ENCODE measurements around the gene SIGLEC12. TPM values are rescaled to one million over a fixed set of nuclear protein-coding genes. Genes with fewer than 3 reads are reported as not detected.

SIGLEC12 gene
- total RNA-seq, 1 donor from 2014 or later: not detected

- Mint-ChIP-seq H3K4me1 (ENCODE audit: unreplicated experiment) (no peaks in the 10 kb centered on the region), H3K27ac (no peak overlapping the region), H3K27me3 (peaks cover 12% of the 10 kb centered on the region)
Measured at GRCh38 chr19:51547397-51548212, 46.0 kb upstream of the SIGLEC12 start.

DNA sequence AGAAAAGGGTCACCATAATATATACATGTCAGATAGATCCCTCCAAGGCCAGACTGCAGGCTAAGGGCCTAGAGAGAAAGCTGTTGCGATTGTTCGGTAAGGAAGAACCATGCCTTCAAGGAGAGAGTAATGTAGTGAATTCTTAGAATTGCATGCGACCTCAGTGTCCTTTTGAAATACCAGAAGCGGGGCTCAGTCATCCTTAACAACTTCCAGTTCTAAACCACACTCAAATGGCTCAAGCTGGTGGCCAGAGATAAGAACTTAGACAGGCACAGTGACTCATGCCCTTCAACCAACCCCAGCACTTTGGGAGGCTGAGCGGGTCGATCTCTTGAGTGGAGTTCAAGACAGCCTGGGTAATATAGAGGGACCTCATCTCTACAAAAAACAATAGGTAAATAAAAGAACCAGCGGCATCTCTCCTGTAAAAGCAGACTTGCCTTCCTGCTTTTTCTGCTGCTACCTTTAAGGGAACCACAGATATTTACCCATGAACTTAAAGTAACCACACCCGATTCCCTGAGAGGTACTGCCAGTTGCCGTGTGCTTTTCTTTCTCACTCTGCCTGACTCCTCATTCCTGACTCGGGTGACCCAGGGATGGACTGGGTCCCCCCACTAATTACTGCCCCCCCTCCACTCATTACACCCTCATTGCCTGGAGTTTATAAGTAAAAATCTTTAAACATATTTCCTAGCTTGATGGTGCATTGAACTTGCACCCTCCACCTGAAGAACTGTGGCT, 45.2 kb upstream of the SIGLEC12 start:
- H3K4me1 Mint-ChIP-seq (ENCODE audit: unreplicated experiment): no peaks in the 10 kb centered on the region
- TF ChIP-seq, protein P1, sequence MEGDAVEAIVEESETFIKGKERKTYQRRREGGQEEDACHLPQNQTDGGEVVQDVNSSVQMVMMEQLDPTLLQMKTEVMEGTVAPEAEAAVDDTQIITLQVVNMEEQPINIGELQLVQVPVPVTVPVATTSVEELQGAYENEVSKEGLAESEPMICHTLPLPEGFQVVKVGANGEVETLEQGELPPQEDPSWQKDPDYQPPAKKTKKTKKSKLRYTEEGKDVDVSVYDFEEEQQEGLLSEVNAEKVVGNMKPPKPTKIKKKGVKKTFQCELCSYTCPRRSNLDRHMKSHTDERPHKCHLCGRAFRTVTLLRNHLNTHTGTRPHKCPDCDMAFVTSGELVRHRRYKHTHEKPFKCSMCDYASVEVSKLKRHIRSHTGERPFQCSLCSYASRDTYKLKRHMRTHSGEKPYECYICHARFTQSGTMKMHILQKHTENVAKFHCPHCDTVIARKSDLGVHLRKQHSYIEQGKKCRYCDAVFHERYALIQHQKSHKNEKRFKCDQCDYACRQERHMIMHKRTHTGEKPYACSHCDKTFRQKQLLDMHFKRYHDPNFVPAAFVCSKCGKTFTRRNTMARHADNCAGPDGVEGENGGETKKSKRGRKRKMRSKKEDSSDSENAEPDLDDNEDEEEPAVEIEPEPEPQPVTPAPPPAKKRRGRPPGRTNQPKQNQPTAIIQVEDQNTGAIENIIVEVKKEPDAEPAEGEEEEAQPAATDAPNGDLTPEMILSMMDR (conservative IDR thresholded peaks at IDR 0.05): no peak
- peaks cover 4% of the 10 kb centered on the region for H3K9me3 Mint-ChIP-seq
- no peak for DNase-seq (ENCODE audit: extremely low spot score, unreplicated experiment)
- H3K27me3 Mint-ChIP-seq: peaks cover 14% of the 10 kb centered on the region
- H3K4me3 Mint-ChIP-seq: no peak overlapping the region
- no peaks in the 10 kb centered on the region for H3K36me3 Mint-ChIP-seq
- H3K27ac Mint-ChIP-seq: no peak overlapping the region

More at GRCh38 chr19:51547397-51548212, 46.0 kb upstream of the SIGLEC12 start:
- Mint-ChIP-seq H3K9me3 (peaks cover 4% of the 10 kb centered on the region), H3K36me3 (no peaks in the 10 kb centered on the region), H3K4me3 (no peak overlapping the region)
- TF ChIP-seq, protein P1 (conservative IDR thresholded peaks at IDR 0.05): no peak
- no peak for DNase-seq (ENCODE audit: extremely low spot score, unreplicated experiment)

- Mint-ChIP-seq H3K27ac (no peak overlapping the region), H3K36me3 (no peaks in the 10 kb centered on the region), H3K4me3 (no peak overlapping the region), H3K27me3 (peaks cover 16% of the 10 kb centered on the region), H3K4me1 (ENCODE audit: unreplicated experiment) (no peaks in the 10 kb centered on the region), H3K9me3 (peaks cover 4% of the 10 kb centered on the region)
- TF ChIP-seq, protein P1 (conservative IDR thresholded peaks at IDR 0.05): no peak
- no peak for DNase-seq (ENCODE audit: extremely low spot score, unreplicated experiment)
Measured at GRCh38 chr19:51546107-51546649, 44.6 kb upstream of the SIGLEC12 start.

DNA sequence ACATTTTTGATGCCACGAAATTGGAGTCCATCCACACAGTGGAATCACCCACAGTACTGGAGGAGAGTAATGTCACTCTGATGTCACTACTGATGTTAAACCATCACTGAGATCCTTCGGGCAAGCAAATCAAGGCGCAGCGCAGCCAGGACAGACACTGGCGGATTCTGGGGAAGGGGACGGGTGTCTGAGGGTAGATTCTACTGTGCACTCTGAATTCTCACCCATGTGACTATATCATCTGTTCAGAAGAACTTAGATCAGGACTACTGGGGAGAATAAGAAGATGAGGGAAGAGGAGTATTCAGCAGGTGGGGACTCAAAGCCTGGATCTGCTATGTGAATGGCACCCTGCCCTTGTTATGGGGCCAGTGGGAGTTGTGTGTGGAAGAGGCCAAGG, 42.4 kb upstream of the SIGLEC12 start:
- Mint-ChIP-seq H3K27me3 (peaks cover 16% of the 10 kb centered on the region), H3K36me3 (no peaks in the 10 kb centered on the region), H3K9me3 (peaks cover 4% of the 10 kb centered on the region), H3K27ac (no peak overlapping the region), H3K4me3 (no peak overlapping the region), H3K4me1 (ENCODE audit: unreplicated experiment) (no peaks in the 10 kb centered on the region)
- TF ChIP-seq, protein P1 (conservative IDR thresholded peaks at IDR 0.05): no peak
- no peak for DNase-seq (ENCODE audit: extremely low spot score, unreplicated experiment)

DNA sequence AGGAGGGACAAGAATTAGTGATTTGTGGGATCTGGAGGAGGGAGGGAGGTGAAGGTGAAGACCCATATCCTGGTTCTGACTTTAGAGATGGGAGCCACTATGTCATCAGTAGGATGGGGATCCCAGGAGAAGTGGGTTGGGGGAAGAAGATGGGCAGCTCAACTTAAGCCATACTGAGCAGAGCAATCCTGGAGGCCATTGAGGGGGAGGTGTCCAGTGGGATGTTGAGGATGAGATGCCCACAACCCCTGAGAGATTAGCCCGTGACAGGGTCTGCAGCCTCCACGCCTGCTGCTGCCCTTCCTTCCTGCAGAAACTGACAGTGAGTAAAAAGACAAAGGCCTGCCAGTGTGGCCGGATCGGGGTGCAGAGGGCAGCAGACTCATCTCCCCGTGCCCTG, 41.1 kb upstream of the SIGLEC12 start:
- H3K4me3 Mint-ChIP-seq: no peak overlapping the region
- peaks cover 4% of the 10 kb centered on the region for H3K9me3 Mint-ChIP-seq
- TF ChIP-seq, protein P1 (conservative IDR thresholded peaks at IDR 0.05): no peak
- H3K36me3 Mint-ChIP-seq: no peaks in the 10 kb centered on the region
- H3K27me3 Mint-ChIP-seq: peaks cover 16% of the 10 kb centered on the region
- DNase-seq (ENCODE audit: extremely low spot score, unreplicated experiment): no peak
- H3K4me1 Mint-ChIP-seq (ENCODE audit: unreplicated experiment): no peaks in the 10 kb centered on the region
- no peak overlapping the region for H3K27ac Mint-ChIP-seq
